Trophoblast cell (in vitro differentiated cells and primary cell): ENCODE results near the gene FBH1.

Experiments
- DNase-seq, 2 donors: peaks; one replicate each; pipeline ENCODE4 v3.0.0-alpha.2; 2016
- H2AFZ ChIP-seq: 2 replicates; pipeline ENCODE4 v1.6.1; 2013; ENCODE audit warnings: low read length, moderate library complexity, mild to moderate bottlenecking; ENCODE audit not compliant: insufficient read depth, poor library complexity
- H2AK5ac ChIP-seq: 2 replicates; pipeline ENCODE4 v1.6.1; 2013; ENCODE audit warnings: mild to moderate bottlenecking, low read length
- H2BK120ac ChIP-seq: 2 replicates; pipeline ENCODE4 v1.6.1; 2013; ENCODE audit warnings: low read length, mild to moderate bottlenecking, moderate library complexity; ENCODE audit not compliant: insufficient read depth, poor library complexity
- H2BK12ac ChIP-seq: 2 replicates; pipeline ENCODE4 v1.6.1; 2013; ENCODE audit warnings: mild to moderate bottlenecking, low read length, moderate library complexity
- H2BK5ac ChIP-seq: 2 replicates; pipeline ENCODE4 v1.6.1; 2013; ENCODE audit warnings: low read length, low read depth, moderate library complexity, mild to moderate bottlenecking; ENCODE audit not compliant: poor library complexity
- H3K14ac ChIP-seq: 2 replicates; pipeline ENCODE4 v1.6.1; 2013; ENCODE audit warnings: mild to moderate bottlenecking, low read length
- H3K18ac ChIP-seq: 2 replicates; pipeline ENCODE4 v1.6.1; 2013; ENCODE audit warnings: mild to moderate bottlenecking, low read length
- H3K23ac ChIP-seq: 2 replicates; pipeline ENCODE4 v1.6.1; 2013; ENCODE audit warnings: low read length
- H3K27ac ChIP-seq: 2 replicates; pipeline ENCODE4 v1.5.1; 2013; ENCODE audit warnings: low read depth, mild to moderate bottlenecking, inconsistent platforms, low read length, moderate library complexity
- H3K27me3 ChIP-seq: 2 replicates; pipeline ENCODE4 v1.6.1; 2013; ENCODE audit warnings: inconsistent platforms, mild to moderate bottlenecking, low read length, moderate library complexity; ENCODE audit not compliant: insufficient read depth
- H3K36me3 ChIP-seq, 2 experiments: 1 replicate in 1 of 2; 2 replicates in 1 of 2; pipeline ENCODE4 v1.6.1; 2013; ENCODE audit warnings: low read length in 2 of 2, mild to moderate bottlenecking in 2 of 2, moderate library complexity in 1 of 2; ENCODE audit not compliant: insufficient read depth in 2 of 2, control insufficient read depth in 1 of 2
- H3K4ac ChIP-seq: 2 replicates; pipeline ENCODE4 v1.6.1; 2013; ENCODE audit warnings: low read depth, mild to moderate bottlenecking, low read length, moderate library complexity
- H3K4me1 ChIP-seq, 2 experiments: 1 replicate in 1 of 2; 2 replicates in 1 of 2; pipeline ENCODE4 v1.6.1; 2013; ENCODE audit warnings: low read length in 2 of 2, mild to moderate bottlenecking in 2 of 2, moderate library complexity in 1 of 2; ENCODE audit not compliant: insufficient read depth in 2 of 2, control insufficient read depth in 1 of 2
- H3K4me2 ChIP-seq: 2 replicates; pipeline ENCODE4 v1.6.1; 2013; ENCODE audit warnings: inconsistent platforms, mild to moderate bottlenecking, low read length, moderate library complexity
- H3K4me3 ChIP-seq: 2 replicates; pipeline ENCODE4 v1.5.1; 2013; ENCODE audit warnings: mild to moderate bottlenecking, low read depth, low read length, inconsistent platforms
- H3K79me1 ChIP-seq: one replicate; pipeline ENCODE4 v1.6.1; 2013; ENCODE audit warnings: low read length
- H3K79me2 ChIP-seq: 2 replicates; pipeline ENCODE4 v1.6.1; 2013; ENCODE audit warnings: low read length, mild to moderate bottlenecking; ENCODE audit not compliant: control insufficient read depth, insufficient read depth, poor library complexity
- H3K9ac ChIP-seq: 2 replicates; pipeline ENCODE4 v1.6.1; 2013; ENCODE audit warnings: mild to moderate bottlenecking, low read length
- H3K9me3 ChIP-seq: 2 replicates; pipeline ENCODE4 v1.6.1; 2013; ENCODE audit warnings: low read depth, mild to moderate bottlenecking, control low read depth, inconsistent platforms, low read length; ENCODE audit not compliant: insufficient read depth
- H4K12ac ChIP-seq: 2 replicates; pipeline ENCODE4 v1.6.1; 2013; ENCODE audit warnings: low read depth, mild to moderate bottlenecking, low read length, moderate library complexity
- H4K8ac ChIP-seq: 2 replicates; pipeline ENCODE4 v1.6.1; 2013; ENCODE audit warnings: low read depth, mild to moderate bottlenecking, low read length, moderate library complexity
- H4K91ac ChIP-seq: one replicate; pipeline ENCODE4 v1.6.1; 2013; ENCODE audit warnings: low read depth, mild to moderate bottlenecking, low read length, moderate library complexity
- WGBS: extraction: QIAGEN DNeasy Blood & Tissue Kit; methylation state at CpG from one replicate; pipeline ENCODE4 v1.1.7; 2013; ENCODE audit warnings: missing lambda C conversion rate; ENCODE audit not compliant: insufficient read length, insufficient coverage; ENCODE audit errors: extremely low coverage; 5-methylcytosine and 5-hydroxymethylcytosine counted together

FBH1 gene

GRCh38 chr10:5981529-5981928 lies 91.5 kb downstream of the FBH1 start:
- no peaks in the 10 kb centered on the region for H3K36me3 ChIP-seq
- no peak overlapping the region for H3K9ac ChIP-seq
- H4K12ac ChIP-seq, result no peak overlapping the region
- no peak overlapping the region for H4K8ac ChIP-seq
- H3K14ac ChIP-seq, result no peak overlapping the region
- H3K4me1 ChIP-seq, result peaks cover 6 to 7% of the 10 kb centered on the region in 2 experiments
- H3K9me3 ChIP-seq, result no peaks in the 10 kb centered on the region
- H3K23ac ChIP-seq, result no peak overlapping the region
- H4K91ac ChIP-seq, result no peak overlapping the region
- H2BK120ac ChIP-seq, result no peak overlapping the region
- WGBS, result no CpG with 5 or more reads among the region's 9 CpGs
- H3K79me1 ChIP-seq, result no peaks in the 10 kb centered on the region
- no peak overlapping the region for H2BK12ac ChIP-seq
- peaks cover 20% of the 10 kb centered on the region for H3K27me3 ChIP-seq
- no peak overlapping the region for H2AK5ac ChIP-seq
- H3K79me2 ChIP-seq, result no peaks in the 10 kb centered on the region
- no peak for DNase-seq
- no peak overlapping the region for H3K27ac ChIP-seq
- no peak overlapping the region for H3K18ac ChIP-seq
- no peak overlapping the region for H3K4me3 ChIP-seq
- H3K4me2 ChIP-seq, result no peak overlapping the region
- H3K4ac ChIP-seq, result no peak overlapping the region
- H2BK5ac ChIP-seq, result no peak overlapping the region
- H2AFZ ChIP-seq, result no peak overlapping the region

- WGBS, result no CpG with 5 or more reads among the region's 9 CpGs
- Histone ChIP-seq H3K9ac (no peak overlapping the region), H3K27me3 (peaks cover under 1% of the 10 kb centered on the region), H2AFZ (no peak overlapping the region), H4K91ac (no peak overlapping the region), H2BK120ac (no peak overlapping the region), H3K4me1 (no peaks in the 10 kb centered on the region), H3K18ac (no peak overlapping the region), H3K23ac (no peak overlapping the region), H2BK12ac (no peak overlapping the region), H3K9me3 (no peaks in the 10 kb centered on the region), H3K79me2 (no peaks in the 10 kb centered on the region), H3K4ac (no peak overlapping the region), H2AK5ac (no peak overlapping the region), H2BK5ac (no peak overlapping the region), H3K4me3 (no peak overlapping the region), H3K27ac (no peak overlapping the region), H3K36me3 (no peaks in the 10 kb centered on the region), H3K79me1 (no peaks in the 10 kb centered on the region), H4K8ac (no peak overlapping the region), H4K12ac (no peak overlapping the region), H3K14ac (no peak overlapping the region), H3K4me2 (no peak overlapping the region)
- DNase-seq, result no peak
These were observed 93.7 kb downstream of the FBH1 start for GRCh38 chr10:5983774-5984173.

- Histone ChIP-seq H2BK12ac (no peak overlapping the region), H4K8ac (no peak overlapping the region), H2BK120ac (no peak overlapping the region), H4K91ac (no peak overlapping the region), H3K27ac (no peak overlapping the region), H3K36me3 (no peaks in the 10 kb centered on the region), H2AK5ac (no peak overlapping the region), H3K4me1 (no peaks in the 10 kb centered on the region), H3K23ac (no peak overlapping the region), H3K4ac (no peak overlapping the region), H3K9ac (no peak overlapping the region), H2BK5ac (no peak overlapping the region), H3K14ac (no peak overlapping the region), H3K27me3 (no peaks in the 10 kb centered on the region), H3K79me2 (no peaks in the 10 kb centered on the region), H3K79me1 (no peaks in the 10 kb centered on the region), H4K12ac (no peak overlapping the region), H3K9me3 (no peaks in the 10 kb centered on the region), H3K18ac (no peak overlapping the region), H3K4me3 (no peak overlapping the region), H3K4me2 (no peak overlapping the region), H2AFZ (no peak overlapping the region)
- no peak for DNase-seq
- no CpG with 5 or more reads among the region's 5 CpGs for WGBS
These were observed 95.0 kb downstream of the FBH1 start for GRCh38 chr10:5985029-5985428.
